ES-I3 (cell line): ENCODE measurements around the gene HTR2C.
"Not testable (repeated sequence)": the region's sequence is repeated elsewhere in the genome, so short reads cannot be mapped to it uniquely, and the experiment has no call there.

ENCODE experiments used
- H3K36me3 ChIP-seq: 2 replicates; pipeline ENCODE4 v1.6.1; 2013; ENCODE audit warnings: mild to moderate bottlenecking, low read length, control low read depth, moderate library complexity; ENCODE audit not compliant: insufficient read depth
- H3K4me1 ChIP-seq: 2 replicates; pipeline ENCODE4 v1.6.1; 2013; ENCODE audit warnings: mild to moderate bottlenecking, control low read depth, low read length; ENCODE audit not compliant: insufficient read depth
- H3K9ac ChIP-seq: 2 replicates; pipeline ENCODE4 v1.6.1; 2013; ENCODE audit warnings: low read depth, mild to moderate bottlenecking, low read length, moderate library complexity
- H3K9me3 ChIP-seq: 2 replicates; pipeline ENCODE4 v1.6.1; 2013; ENCODE audit warnings: mild to moderate bottlenecking, low read length, moderate library complexity; ENCODE audit not compliant: control insufficient read depth, insufficient read depth

Gene HTR2C

GRCh38 chrX:114583646-114584374, at the start of gene HTR2C:
Gene HTR2C (plus strand): TSS chrX:114584086. CDS start chrX:114726937, 142,851 bp downstream.
- no peaks in the 10 kb centered on the region for H3K9me3 ChIP-seq
- no peaks in the 10 kb centered on the region for H3K36me3 ChIP-seq
- H3K9ac ChIP-seq = peak within 1 kb of the TSS; percentile 54
- H3K4me1 ChIP-seq = no peaks in the 10 kb centered on the region; the same call in 1 of the 2 replicates

GRCh38 chrX:114580336-114580735, 3.5 kb upstream of the HTR2C start:
- no peaks in the 10 kb centered on the region; the same call in 1 of the 2 replicates for H3K4me1 ChIP-seq
- no peaks in the 10 kb centered on the region for H3K9me3 ChIP-seq
- no peaks in the 10 kb centered on the region for H3K36me3 ChIP-seq
- H3K9ac ChIP-seq = no peak overlapping the region

- Histone ChIP-seq H3K9me3 (no peaks in the 10 kb centered on the region), H3K36me3 (no peaks in the 10 kb centered on the region), H3K9ac (peak overlapping the region; percentile 50), H3K4me1 (no peaks in the 10 kb centered on the region; the same call in 1 of the 2 replicates)
Observed at GRCh38 chrX:114581528-114582263, 2.2 kb upstream of the HTR2C start.

GRCh38 chrX:114582264-114582632, 1.6 kb upstream of the HTR2C start:
- Histone ChIP-seq H3K36me3 (no peaks in the 10 kb centered on the region), H3K4me1 (no peaks in the 10 kb centered on the region; the same call in 1 of the 2 replicates), H3K9me3 (no peaks in the 10 kb centered on the region), H3K9ac (peak overlapping the region; percentile 50)

- H3K4me1 ChIP-seq = no peaks in the 10 kb centered on the region; the same call in 1 of the 2 replicates
- H3K36me3 ChIP-seq = no peaks in the 10 kb centered on the region
- H3K9ac ChIP-seq = peak overlapping the region; percentile 50
Observed at GRCh38 chrX:114582698-114583395, 1.0 kb upstream of the HTR2C start.

GRCh38 chrX:114584375-114584943, 573 bp downstream of the HTR2C start:
- no peaks in the 10 kb centered on the region for H3K36me3 ChIP-seq
- no peaks in the 10 kb centered on the region for H3K9me3 ChIP-seq
- H3K9ac ChIP-seq = peak overlapping the region; percentile 54
- H3K4me1 ChIP-seq = no peaks in the 10 kb centered on the region; the same call in 1 of the 2 replicates

More at GRCh38 chrX:114582698-114583395, 1.0 kb upstream of the HTR2C start:
- no peaks in the 10 kb centered on the region for H3K9me3 ChIP-seq

- Histone ChIP-seq H3K4me1 (no peaks in the 10 kb centered on the region; the same call in 1 of the 2 replicates), H3K36me3 (no peaks in the 10 kb centered on the region), H3K9me3 (no peaks in the 10 kb centered on the region), H3K9ac (peak overlapping the region; percentile 54; the same call in 1 of the 2 replicates)
Observed at GRCh38 chrX:114584983-114585842, 1.3 kb downstream of the HTR2C start.

GRCh38 chrX:114591121-114591520, 7.2 kb downstream of the HTR2C start:
- H3K9ac ChIP-seq = no peak overlapping the region
- no peaks in the 10 kb centered on the region; the same call in 1 of the 2 replicates for H3K4me1 ChIP-seq
- peaks cover 5% of the 10 kb centered on the region; the same call in 1 of the 2 replicates for H3K36me3 ChIP-seq
- H3K9me3 ChIP-seq = no peaks in the 10 kb centered on the region

- peaks cover 12% of the 10 kb centered on the region; the same call in 1 of the 2 replicates for H3K4me1 ChIP-seq
- peaks cover 14% of the 10 kb centered on the region; the same call in 1 of the 2 replicates for H3K36me3 ChIP-seq
- H3K9ac ChIP-seq = peak overlapping the region; percentile 43; the same call in 1 of the 2 replicates
- no peaks in the 10 kb centered on the region for H3K9me3 ChIP-seq
Observed at GRCh38 chrX:114599305-114599704, 15.4 kb downstream of the HTR2C start.

GRCh38 chrX:114599911-114600310, 16.0 kb downstream of the HTR2C start:
- peaks cover 12% of the 10 kb centered on the region; the same call in 1 of the 2 replicates for H3K4me1 ChIP-seq
- H3K9me3 ChIP-seq = no peaks in the 10 kb centered on the region
- peaks cover 14% of the 10 kb centered on the region; the same call in 1 of the 2 replicates for H3K36me3 ChIP-seq
- H3K9ac ChIP-seq = peak overlapping the region; percentile 43

GRCh38 chrX:114606619-114607018, 22.7 kb downstream of the HTR2C start:
- peak overlapping the region; percentile 93 for H3K9ac ChIP-seq
- not testable (repeated sequence) for H3K9me3 ChIP-seq, H3K36me3 ChIP-seq
- peaks cover 12% of the 10 kb centered on the region; the same call in 1 of the 2 replicates for H3K4me1 ChIP-seq

GRCh38 chrX:114611018-114611619, 27.2 kb downstream of the HTR2C start:
- H3K4me1 ChIP-seq = peaks cover 12% of the 10 kb centered on the region; the same call in 1 of the 2 replicates

GRCh38 chrX:114615765-114616164, 31.9 kb downstream of the HTR2C start:
- Histone ChIP-seq H3K9me3 (peaks cover 5% of the 10 kb centered on the region; the same call in 1 of the 2 replicates), H3K9ac (no peak overlapping the region)

More at GRCh38 chrX:114611018-114611619, 27.2 kb downstream of the HTR2C start:
- Histone ChIP-seq H3K36me3 (no peaks in the 10 kb centered on the region), H3K9me3 (peaks cover 9% of the 10 kb centered on the region; the same call in 1 of the 2 replicates), H3K9ac (no peak overlapping the region)

More at GRCh38 chrX:114615765-114616164, 31.9 kb downstream of the HTR2C start:
- Histone ChIP-seq H3K4me1 (no peaks in the 10 kb centered on the region; the same call in 1 of the 2 replicates), H3K36me3 (no peaks in the 10 kb centered on the region)
